ENCODE data around the gene DZIP1.

GRCh38 chr13:95536632-95537241 is 107.8 kb downstream of the DZIP1 start:
- TF ChIP-seq EP300 (IDR thresholded peaks at IDR 0.05; ENCODE audit: borderline replicate concordance in 1 of 2, control insufficient read depth in 1 of 2, low read depth in 2 of 2, low read length in 2 of 2) (no peak), ZNF274 (IDR thresholded peaks at IDR 0.05; ENCODE audit: insufficient read depth, insufficient read length) (no peak), ASH2L (IDR thresholded peaks at IDR 0.05; ENCODE audit: borderline replicate concordance, low read depth) (no peak), SRF (IDR thresholded peaks at IDR 0.05; ENCODE audit: low read depth in 2 of 2, low read length in 2 of 2) (no peak)
